AG04450 (cell line): ENCODE measurements around the gene OLFML1. TPM values are rescaled to one million over a fixed set of nuclear protein-coding genes. Genes with fewer than 3 reads are reported as not detected.

Experiments
- CTCF ChIA-PET: fragments of 300-600, 350-600 bp; formaldehyde crosslinking; extraction: SDS; loops from one replicate; lab custom pipeline; 2022; ENCODE audit warnings: antibody characterized with exemption, inconsistent platforms; lab: Charles Lee
- POLR2A ChIA-PET: fragments of 350-600 bp; formaldehyde crosslinking; extraction: SDS; loops from one replicate; lab custom pipeline; 2021; ENCODE audit warnings: antibody characterized with exemption, inconsistent platforms; lab: Yijun Ruan, JAX
- DNase-seq: peaks from one replicate; pipeline ENCODE4 v3.0.0-alpha.2; 2011; ENCODE audit warnings: low read depth, low spot score
- H3K27ac ChIP-seq: one replicate; pipeline ENCODE4 v1.5.1; 2012; ENCODE audit warnings: low read depth, low read length, control low read depth
- H3K27me3 ChIP-seq: one replicate; pipeline ENCODE4 v1.6.0; 2012; ENCODE audit warnings: low read length; ENCODE audit not compliant: control insufficient read depth, insufficient read depth
- H3K4me3 ChIP-seq: 2 replicates; pipeline ENCODE4 v1.5.1; 2011; ENCODE audit warnings: mild to moderate bottlenecking, low read depth, low read length, control low read depth
- H3K9me3 ChIP-seq: 2 replicates; pipeline ENCODE4 v1.5.1; 2012; ENCODE audit warnings: low read length; ENCODE audit not compliant: control insufficient read depth, insufficient read depth
- CTCF ChIP-seq: IDR thresholded peaks from 2 replicates; pipeline ENCODE4 v1.5.1; 2011; ENCODE audit warnings: low read depth, low read length, control low read depth, inconsistent platforms
- polyA plus RNA-seq: library from polyadenylated mRNA; depleted of rRNA; stranded (reverse); fragments of >200 nt; gene quantifications from 2 replicates; pipeline ENCODE4 v1.2.3, GENCODE V29; 2011

The OLFML1 gene
- polyA plus RNA-seq, 1 experiment: 0.21 TPM

- CTCF ChIA-PET: interaction anchor here (2.4 kb wide), 1 partner anchor 12 kb away, joined by 8 read pairs; the partner anchor contains the start of gene PPFIBP2
- H3K27ac ChIP-seq: no peak overlapping the region
- peaks cover 8% of the 10 kb centered on the region for H3K27me3 ChIP-seq
- POLR2A ChIA-PET: no interaction called here
- DNase-seq: no peak
- no peaks in the 10 kb centered on the region for H3K9me3 ChIP-seq
- H3K4me3 ChIP-seq: no peak overlapping the region
- TF ChIP-seq CTCF: no peak
Measured at GRCh38 chr11:7524462-7525235, 39.3 kb downstream of the OLFML1 start.

- POLR2A ChIA-PET: no interaction called here
- CTCF ChIA-PET: no interaction called here
- DNase-seq: no peak
Measured at GRCh38 chr11:7525424-7525823, 40.1 kb downstream of the OLFML1 start.

GRCh38 chr11:7527029-7527428 is 41.7 kb downstream of the OLFML1 start:
- no peak overlapping the region for H3K4me3 ChIP-seq
- no peak for DNase-seq
- POLR2A ChIA-PET: no interaction called here
- H3K27ac ChIP-seq: no peak overlapping the region
- TF ChIP-seq CTCF: no peak
- H3K9me3 ChIP-seq: no peaks in the 10 kb centered on the region
- H3K27me3 ChIP-seq: peaks cover 8% of the 10 kb centered on the region
- CTCF ChIA-PET: no interaction called here

More at GRCh38 chr11:7525424-7525823, 40.1 kb downstream of the OLFML1 start:
- TF ChIP-seq CTCF: no peak
- Histone ChIP-seq H3K27me3 (peaks cover 8% of the 10 kb centered on the region), H3K9me3 (no peaks in the 10 kb centered on the region), H3K4me3 (no peak overlapping the region), H3K27ac (no peak overlapping the region)

GRCh38 chr11:7528514-7529049 is 43.3 kb downstream of the OLFML1 start:
- TF ChIP-seq CTCF: no peak
- H3K9me3 ChIP-seq: no peaks in the 10 kb centered on the region
- ChIA-PET CTCF (no interaction called here), POLR2A (no interaction called here)
- H3K27me3 ChIP-seq: peaks cover 8% of the 10 kb centered on the region
- DNase-seq: no peak
- H3K4me3 ChIP-seq: no peak overlapping the region
- H3K27ac ChIP-seq: no peak overlapping the region

- no peak for TF ChIP-seq CTCF
- Histone ChIP-seq H3K27me3 (peaks cover 5% of the 10 kb centered on the region), H3K4me3 (no peak overlapping the region), H3K9me3 (no peaks in the 10 kb centered on the region), H3K27ac (no peak overlapping the region)
- ChIA-PET CTCF (no interaction called here), POLR2A (no interaction called here)
- no peak for DNase-seq
Measured at GRCh38 chr11:7530013-7530640, 44.8 kb downstream of the OLFML1 start.
